Neural cell (in vitro differentiated cells): ENCODE measurements around the gene SSC5D. TPM values are rescaled to one million over a fixed set of nuclear protein-coding genes. Genes with fewer than 3 reads are reported as not detected.

Experiments used
- H2AFZ ChIP-seq: fragments of 200-600, 300-800 bp; sonication (generic), shearing (Covaris generic); 2 replicates; pipeline ENCODE4 v1.6.0; 2014; ENCODE audit warnings: low read depth, mild to moderate bottlenecking, antibody characterized with exemption, low read length, moderate library complexity
- H3F3A ChIP-seq: fragments of 200-600 bp; shearing (Covaris generic); 2 replicates; pipeline ENCODE4 v1.6.1; 2016; ENCODE audit warnings: mild to moderate bottlenecking, moderate library complexity, mixed read lengths, antibody characterized with exemption, low read length; ENCODE audit not compliant: insufficient read depth, poor library complexity, severe bottlenecking
- H3K27ac ChIP-seq: fragments of 200-600, 300-800 bp; sonication (generic), shearing (Covaris generic); 2 replicates; pipeline ENCODE4 v1.5.1; 2014; ENCODE audit warnings: mild to moderate bottlenecking, low read length, moderate library complexity
- H3K27me3 ChIP-seq: fragments of 300-800, 200-600 bp; sonication (generic), shearing (Covaris generic); 2 replicates; pipeline ENCODE4 v1.6.0; 2014; ENCODE audit warnings: mild to moderate bottlenecking, low read depth, low read length, moderate library complexity; ENCODE audit not compliant: insufficient read depth
- H3K36me3 ChIP-seq: fragments of 300-800, 200-600 bp; sonication (generic), shearing (Covaris generic); 2 replicates; pipeline ENCODE4 v1.5.1; 2014; ENCODE audit warnings: mild to moderate bottlenecking, antibody characterized with exemption, low read length, moderate library complexity; ENCODE audit not compliant: insufficient read depth
- H3K4me2 ChIP-seq: fragments of 300-800, 200-600 bp; sonication (generic), shearing (Covaris generic); 2 replicates; pipeline ENCODE4 v1.6.0; 2014; ENCODE audit warnings: mild to moderate bottlenecking, low read length
- H3K4me3 ChIP-seq: fragments of 300-800, 200-600 bp; sonication (generic), shearing (Covaris generic); 2 replicates; pipeline ENCODE4 v1.5.1; 2014; ENCODE audit warnings: mild to moderate bottlenecking, low read length, moderate library complexity
- H3K79me2 ChIP-seq: fragments of 200-600 bp; shearing (Covaris generic); replicated peaks from 2 replicates; pipeline ENCODE4 v1.6.0; 2014; ENCODE audit warnings: mild to moderate bottlenecking, low read length, moderate library complexity; ENCODE audit not compliant: insufficient read depth
- H3K9ac ChIP-seq: fragments of 300-800, 200-600 bp; sonication (generic), shearing (Covaris generic); 2 replicates; pipeline ENCODE4 v1.6.1; 2016; ENCODE audit warnings: mild to moderate bottlenecking, low read length, mixed read lengths
- H3K9me2 ChIP-seq: fragments of 200-600 bp; shearing (Covaris generic); 2 replicates; pipeline ENCODE4 v1.6.1; 2016; ENCODE audit warnings: mild to moderate bottlenecking, low read length, mixed read lengths; ENCODE audit not compliant: insufficient read depth
- H3K9me3 ChIP-seq: fragments of 200-600, 300-800 bp; sonication (generic), shearing (Covaris generic); 2 replicates; pipeline ENCODE4 v1.6.1; 2016; ENCODE audit warnings: mild to moderate bottlenecking, mixed run types, low read length, moderate library complexity, mixed read lengths
- H4K20me1 ChIP-seq: fragments of 200-600 bp; shearing (Covaris generic); 2 replicates; pipeline ENCODE4 v1.6.1; 2016; ENCODE audit warnings: mild to moderate bottlenecking, mixed run types; ENCODE audit not compliant: insufficient read depth
- CTCF ChIP-seq: fragments of 450-650 bp; IDR thresholded peaks from 2 replicates; pipeline ENCODE4 v1.5.1; 2014; ENCODE audit warnings: antibody characterized with exemption, mild to moderate bottlenecking, moderate library complexity; ENCODE audit not compliant: poor library complexity, severe bottlenecking
- EP300 ChIP-seq: fragments of 450-650 bp; conservative IDR thresholded peaks from 2 replicates; pipeline ENCODE4 v1.6.1; 2014; ENCODE audit warnings: antibody characterized with exemption, mild to moderate bottlenecking, moderate library complexity; ENCODE audit not compliant: poor library complexity, severe bottlenecking
- EZH2 ChIP-seq: fragments of 200-600, 300-800 bp; shearing (Covaris generic), sonication (generic); IDR thresholded peaks from 2 replicates; pipeline ENCODE4 v1.6.1; 2014; ENCODE audit warnings: antibody characterized with exemption, low read length, borderline replicate concordance, mild to moderate bottlenecking; ENCODE audit not compliant: insufficient read depth, poor library complexity, severe bottlenecking
- MXI1 ChIP-seq: fragments of 450-650 bp; conservative IDR thresholded peaks from 2 replicates; pipeline ENCODE4 v1.6.1; 2014; ENCODE audit warnings: antibody characterized with exemption, mild to moderate bottlenecking; ENCODE audit not compliant: poor library complexity, severe bottlenecking
- POLR2AphosphoS5 ChIP-seq: IDR thresholded peaks from 2 replicates; pipeline ENCODE4 v1.6.1; 2012
- RAD21 ChIP-seq: fragments of 450-650 bp; conservative IDR thresholded peaks from 2 replicates; pipeline ENCODE4 v1.6.1; 2014; ENCODE audit warnings: antibody characterized with exemption, mild to moderate bottlenecking, moderate library complexity
- REST ChIP-seq: IDR thresholded peaks from 2 replicates; pipeline ENCODE4 v1.6.1; 2012; ENCODE audit warnings: borderline replicate concordance
- SMC3 ChIP-seq: fragments of 450-650 bp; conservative IDR thresholded peaks from 2 replicates; pipeline ENCODE4 v1.6.1; 2014; ENCODE audit warnings: antibody characterized with exemption, mild to moderate bottlenecking, moderate library complexity; ENCODE audit not compliant: poor library complexity
- TAF1 ChIP-seq: IDR thresholded peaks from 2 replicates; pipeline ENCODE4 v1.6.1; 2012; ENCODE audit warnings: low read depth
- polyA plus RNA-seq: library from polyadenylated mRNA; depleted of rRNA; stranded (reverse); fragments of >200 nt; gene quantifications from 2 replicates; pipeline ENCODE4 v1.2.3, GENCODE V29; 2014

SSC5D gene
- polyA plus RNA-seq, 1 donor from 2014 or later, result 0.45 TPM

DNA sequence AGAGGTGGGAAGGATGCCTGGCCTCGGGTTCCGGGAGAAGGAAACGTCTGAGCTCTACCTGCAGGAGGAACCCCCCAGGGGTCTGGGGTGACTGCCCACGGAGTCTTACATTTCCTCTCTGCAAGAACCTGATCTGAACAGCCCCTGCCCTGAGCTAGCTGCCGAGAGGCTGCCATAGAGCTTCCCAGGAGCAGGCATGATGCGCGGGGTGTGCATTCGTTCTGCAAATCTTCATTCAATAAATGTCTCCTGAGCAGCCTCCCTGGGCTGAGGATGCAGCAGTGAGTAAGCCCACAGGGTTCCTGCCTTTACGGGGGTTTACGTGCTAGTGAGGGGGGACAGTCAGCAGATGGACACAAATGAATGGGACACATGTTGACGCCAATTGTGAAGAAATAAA, 43.6 kb upstream of the SSC5D start:
- Histone ChIP-seq H4K20me1 (peaks cover 6% of the 10 kb centered on the region), H3K9ac (no peak overlapping the region), H3K4me3 (peak overlapping the region; percentile 22), H3K36me3 (no peaks in the 10 kb centered on the region), H3K27ac (no peak overlapping the region), H3F3A (no peaks in the 10 kb centered on the region), H3K79me2 (no peaks in the 10 kb centered on the region), H3K9me2 (no peaks in the 10 kb centered on the region), H2AFZ (no peak overlapping the region), H3K9me3 (no peaks in the 10 kb centered on the region), H3K4me2 (no peak overlapping the region), H3K27me3 (peaks cover 53% of the 10 kb centered on the region)
- TF ChIP-seq POLR2AphosphoS5, result no peak
- no peak for TF ChIP-seq EP300
- TF ChIP-seq SMC3, result no peak

- Histone ChIP-seq H3K4me3 (no peak overlapping the region), H3K27me3 (peaks cover 40% of the 10 kb centered on the region), H3K4me2 (no peak overlapping the region), H3K9me3 (no peaks in the 10 kb centered on the region), H3F3A (no peaks in the 10 kb centered on the region), H3K36me3 (no peaks in the 10 kb centered on the region), H2AFZ (no peak overlapping the region), H4K20me1 (peaks cover 6% of the 10 kb centered on the region), H3K9me2 (no peaks in the 10 kb centered on the region), H3K9ac (no peak overlapping the region), H3K79me2 (no peaks in the 10 kb centered on the region), H3K27ac (no peak overlapping the region)
- no peak for TF ChIP-seq MXI1
- TF ChIP-seq SMC3, result no peak
- no peak for TF ChIP-seq CTCF
- no peak for TF ChIP-seq TAF1
- no peak for TF ChIP-seq POLR2AphosphoS5
- TF ChIP-seq REST, result no peak
- no peak for TF ChIP-seq RAD21
- no peak for TF ChIP-seq EP300
- no peak for TF ChIP-seq EZH2
Measured at GRCh38 chr19:55446060-55446459, 42.2 kb upstream of the SSC5D start.
